Inflammatory macrophage treated with lipopolysaccharide for 4 hours (primary cell): ENCODE results near the gene DBR1.

Experiments used
- DNase-seq: peaks from one replicate; pipeline ENCODE4 v3.0.0-alpha.2; 2020

The DBR1 gene

GRCh38 chr3:138118612-138119422 is 55.9 kb downstream of the DBR1 start:
- DNase-seq: peak; percentile 70

- peak; percentile 74 for DNase-seq
Measured at GRCh38 chr3:138114988-138115971, 59.4 kb downstream of the DBR1 start, which contains the start of gene DZIP1L. Gene DZIP1L (minus strand): TSS chr3:138115608. CDS start chr3:138103971, 11,637 bp downstream.

- no peak for DNase-seq
Measured at GRCh38 chr3:138114431-138114918, 60.2 kb downstream of the DBR1 start.

DNA sequence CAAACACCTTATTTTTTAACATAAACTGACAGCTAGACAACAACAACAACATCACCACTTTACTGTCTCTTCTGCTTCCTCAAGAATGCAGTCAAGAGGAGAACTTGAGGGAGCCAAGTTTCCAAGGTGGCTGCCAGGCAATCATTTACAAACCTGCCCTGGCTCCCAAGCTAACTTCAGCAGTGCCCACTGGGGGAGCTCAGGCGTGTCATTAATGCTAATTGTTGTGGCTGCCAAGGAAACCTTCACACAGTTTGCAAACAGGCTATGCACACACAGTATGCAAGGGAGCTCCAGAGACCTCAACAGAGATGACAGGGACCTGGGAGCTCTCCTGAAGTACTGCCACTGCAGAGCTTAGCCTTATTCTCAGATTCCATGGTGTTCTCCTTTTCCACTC is 61.4 kb downstream of the DBR1 start:
- DNase-seq: no peak

- no peak for DNase-seq
Measured at GRCh38 chr3:138112362-138112761, 62.4 kb downstream of the DBR1 start.
